ENCODE data around the gene RNF207. TPM values are rescaled to one million over a fixed set of nuclear protein-coding genes. Genes with fewer than 3 reads are reported as not detected.

Gene RNF207
- polyA plus RNA-seq, 5 donors: 9.5 to 17.1 (median 14.9) TPM

DNA sequence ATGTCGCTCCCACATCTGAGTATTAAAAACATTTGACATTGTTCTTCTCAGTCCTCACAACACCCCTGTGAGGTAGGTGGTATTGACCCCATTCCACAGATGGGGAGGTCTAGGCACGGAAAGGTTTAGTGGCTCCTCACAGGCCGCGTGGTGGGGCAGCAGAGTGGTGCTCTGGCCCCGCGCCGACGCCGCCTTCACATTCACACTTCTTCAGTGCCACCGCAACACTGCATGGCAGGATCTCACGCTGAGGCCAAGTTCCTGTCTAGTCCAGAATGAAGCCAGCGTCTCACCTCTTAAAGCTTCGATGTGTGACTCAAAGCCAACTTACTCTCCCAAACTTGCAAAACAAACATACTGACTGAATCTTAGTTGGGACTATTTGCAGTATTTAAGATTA lies 17.7 kb downstream of the RNF207 start:
- DNase-seq: no peak

DNA sequence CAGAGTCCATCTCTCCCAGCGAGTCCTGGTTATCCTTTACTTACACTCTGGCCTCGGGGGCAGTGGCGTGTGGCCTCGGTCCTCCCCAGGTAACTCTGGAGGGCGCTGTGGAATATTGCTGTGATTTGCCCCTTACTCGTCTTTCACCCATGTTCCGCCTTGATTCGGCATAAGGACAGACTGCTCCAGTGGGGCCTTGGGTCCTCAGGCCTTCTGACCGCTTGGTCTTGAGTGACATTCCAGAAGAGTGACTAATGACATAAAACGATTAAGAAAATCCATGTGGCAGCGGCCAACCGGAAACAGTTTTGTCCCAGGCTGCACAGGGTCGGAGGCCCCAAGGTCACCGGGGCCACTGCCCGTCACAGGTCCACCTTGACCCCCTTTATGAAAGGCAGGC lies 18.8 kb downstream of the RNF207 start:
- no peak for DNase-seq

DNA sequence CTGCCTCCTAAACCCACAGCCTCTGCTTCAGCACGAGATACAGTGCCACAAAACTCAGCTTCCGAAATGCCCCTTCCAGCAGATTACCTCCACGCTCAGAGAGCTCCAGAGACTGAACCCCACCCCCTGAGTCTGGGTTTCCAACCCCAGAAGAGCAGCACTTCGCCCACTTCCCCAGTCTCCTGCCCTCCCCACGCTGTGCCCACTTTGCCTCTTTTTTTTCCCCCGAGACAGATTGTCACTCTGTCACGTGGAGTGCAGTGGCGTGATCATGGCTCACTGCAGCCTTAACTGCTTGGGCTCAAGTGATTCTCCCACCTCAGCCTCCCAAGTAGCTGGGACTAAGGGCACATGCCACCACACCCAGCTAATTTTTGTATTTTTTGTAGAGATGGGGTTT lies 19.7 kb downstream of the RNF207 start:
- DNase-seq: no peak

DNA sequence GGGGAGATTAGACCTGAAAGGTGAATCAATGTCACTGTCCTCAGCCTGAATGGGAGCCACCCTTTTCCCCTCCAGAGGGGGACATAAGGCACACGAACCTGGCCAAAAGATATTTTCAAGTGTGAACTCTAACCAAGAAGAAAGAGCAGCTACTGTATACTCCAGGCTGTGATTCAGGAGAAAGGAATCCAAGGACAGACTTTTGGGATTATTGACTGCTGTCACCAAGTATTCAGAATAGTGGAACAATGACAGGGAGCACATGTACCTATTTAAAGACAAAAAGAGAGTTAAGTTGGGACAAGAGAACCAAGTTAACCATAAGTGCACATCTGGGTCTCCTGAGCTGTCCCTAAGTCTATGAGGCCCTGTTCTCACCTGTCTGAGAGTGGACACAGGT lies 27.5 kb downstream of the RNF207 start:
- no peak for DNase-seq

DNA sequence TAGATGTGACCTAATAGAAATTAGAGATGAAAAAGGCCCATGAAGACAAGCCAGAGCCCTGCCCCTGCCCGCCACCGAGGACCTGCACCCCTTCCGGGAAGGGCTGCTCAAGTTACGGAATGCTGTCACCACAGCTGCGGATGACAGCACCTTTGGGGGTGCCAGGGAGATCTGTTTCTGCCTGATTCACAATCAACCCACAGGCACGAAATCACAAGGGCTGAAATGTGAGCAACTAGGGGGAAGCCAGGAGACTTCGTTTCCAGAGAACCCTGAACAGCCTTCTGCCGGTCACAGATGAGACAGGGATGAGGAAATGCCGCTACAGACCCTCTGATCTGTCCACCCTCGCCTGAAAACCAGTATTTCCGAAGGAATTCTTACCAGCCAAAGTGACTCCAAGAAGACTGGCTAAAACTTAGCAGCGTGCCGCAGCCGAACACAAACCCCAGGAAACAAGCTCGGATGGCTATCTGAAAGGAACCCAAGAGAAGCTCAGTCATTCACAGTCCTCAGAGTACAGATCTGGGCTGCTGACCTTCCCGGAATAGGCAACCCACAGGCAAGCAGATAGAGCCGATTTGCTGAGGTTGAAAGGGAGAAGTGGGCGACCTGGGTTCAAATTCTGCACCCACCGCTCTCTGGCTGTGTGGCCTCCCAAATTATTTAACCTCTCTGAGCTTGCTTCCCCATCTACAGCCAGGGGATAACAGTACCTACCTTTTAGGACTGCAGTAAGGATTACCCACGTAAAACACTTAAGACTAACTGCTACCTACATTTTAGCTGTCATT lies 28.8 kb downstream of the RNF207 start:
- no peak for DNase-seq

DNA sequence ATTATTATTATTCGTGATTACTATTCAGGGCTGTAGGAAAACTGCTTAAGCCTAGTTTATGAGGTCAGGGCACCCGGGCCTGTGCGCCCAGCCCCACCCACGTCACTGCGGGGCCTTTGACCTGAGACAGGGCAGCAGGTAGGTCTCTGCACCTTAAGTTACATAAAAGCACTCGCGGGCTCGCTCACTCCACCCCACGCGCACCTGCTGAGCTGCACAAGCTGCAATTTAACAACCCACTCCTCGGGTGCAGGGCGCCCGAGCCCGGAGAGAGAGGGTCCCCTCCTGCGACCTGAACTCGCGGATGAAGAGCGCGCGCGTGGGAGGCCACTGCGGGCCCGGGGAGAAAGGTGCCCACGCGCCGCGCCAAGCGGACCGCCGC lies 29.4 kb downstream of the RNF207 start:
- DNase-seq: no peak

DNA sequence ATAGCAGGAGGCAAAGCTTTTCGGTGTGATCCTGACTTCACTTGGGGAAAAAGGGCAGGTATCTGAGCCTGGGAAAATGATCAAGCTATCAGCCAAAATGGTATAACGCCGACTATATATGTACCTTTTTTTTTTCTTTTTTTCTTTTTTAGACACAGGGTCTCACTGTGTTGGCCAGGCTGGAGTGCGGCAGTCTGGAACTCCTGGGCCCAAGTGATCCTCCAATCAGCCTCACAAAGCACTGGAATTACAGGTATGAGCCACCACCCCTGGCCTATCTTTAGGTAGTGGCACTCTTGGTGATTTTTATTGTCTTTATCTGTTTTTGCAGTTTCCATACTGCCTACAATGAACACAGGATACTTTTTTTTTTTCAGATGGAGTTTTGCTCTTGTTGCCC lies 31.2 kb downstream of the RNF207 start:
- no peak for DNase-seq

DNA sequence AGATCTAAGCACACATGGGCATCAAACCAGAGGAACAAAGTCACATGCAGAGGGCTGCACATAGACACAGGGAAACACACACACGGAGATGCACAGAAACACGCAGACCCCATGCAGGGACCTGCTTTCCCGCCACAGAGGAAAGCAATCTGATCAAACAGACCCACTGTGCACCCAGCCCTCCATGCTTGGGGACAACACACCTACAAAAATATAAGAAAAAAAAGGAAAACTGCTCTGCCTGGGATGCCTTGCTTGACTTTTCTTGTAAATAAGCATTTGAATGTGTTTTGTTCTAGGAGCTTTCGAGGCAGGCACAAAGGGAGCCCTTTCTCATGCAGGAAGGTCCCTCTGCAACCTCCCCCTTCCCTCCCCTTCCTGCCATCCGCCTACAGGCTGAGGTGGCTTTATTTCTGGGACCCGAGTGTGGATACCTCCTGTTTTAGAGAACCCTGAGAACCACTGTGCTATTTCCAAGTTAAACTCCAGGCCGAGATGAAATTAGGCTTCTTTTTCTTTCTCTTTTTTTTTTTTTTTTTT lies 33.4 kb downstream of the RNF207 start:
- no peak for DNase-seq

DNA sequence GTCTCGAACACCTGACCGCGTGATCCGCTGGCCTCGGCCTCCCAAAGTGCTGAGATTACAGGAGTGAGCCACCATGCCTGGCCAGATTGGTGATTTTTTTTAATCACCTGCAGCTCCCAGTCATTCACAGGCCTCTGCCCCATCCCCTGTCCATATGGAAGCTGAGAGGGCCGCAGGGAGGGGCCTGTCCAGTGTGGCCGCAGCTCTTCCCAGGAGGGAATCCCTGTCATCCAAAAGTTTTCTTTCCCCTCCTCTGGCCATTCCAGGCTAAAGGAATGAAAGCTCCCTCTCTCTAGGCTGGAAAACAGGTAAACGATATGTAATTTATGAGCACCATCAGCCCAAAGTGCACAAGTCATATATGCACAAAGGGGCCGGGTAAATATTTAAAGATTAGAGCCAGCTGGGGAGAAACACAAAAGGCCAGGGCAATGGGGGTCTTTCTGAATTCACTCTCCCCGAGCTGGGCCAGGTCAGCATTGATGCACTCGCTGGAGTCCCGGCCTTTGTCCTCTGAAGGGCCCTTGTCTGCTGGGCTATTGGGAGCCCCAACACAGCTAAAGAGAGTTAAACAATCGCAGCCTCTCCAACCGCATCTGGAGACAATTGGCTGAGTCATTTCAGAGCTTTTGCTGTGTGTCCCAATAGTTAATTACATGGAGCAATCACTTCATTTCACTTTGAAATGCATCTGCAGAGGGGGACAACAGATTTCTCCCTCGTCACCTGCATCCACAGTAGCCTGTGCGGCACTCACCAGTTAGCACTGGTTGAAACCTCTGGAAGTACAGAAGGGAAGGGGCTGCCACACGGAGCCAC lies 34.2 kb downstream of the RNF207 start:
- no peak for DNase-seq

DNA sequence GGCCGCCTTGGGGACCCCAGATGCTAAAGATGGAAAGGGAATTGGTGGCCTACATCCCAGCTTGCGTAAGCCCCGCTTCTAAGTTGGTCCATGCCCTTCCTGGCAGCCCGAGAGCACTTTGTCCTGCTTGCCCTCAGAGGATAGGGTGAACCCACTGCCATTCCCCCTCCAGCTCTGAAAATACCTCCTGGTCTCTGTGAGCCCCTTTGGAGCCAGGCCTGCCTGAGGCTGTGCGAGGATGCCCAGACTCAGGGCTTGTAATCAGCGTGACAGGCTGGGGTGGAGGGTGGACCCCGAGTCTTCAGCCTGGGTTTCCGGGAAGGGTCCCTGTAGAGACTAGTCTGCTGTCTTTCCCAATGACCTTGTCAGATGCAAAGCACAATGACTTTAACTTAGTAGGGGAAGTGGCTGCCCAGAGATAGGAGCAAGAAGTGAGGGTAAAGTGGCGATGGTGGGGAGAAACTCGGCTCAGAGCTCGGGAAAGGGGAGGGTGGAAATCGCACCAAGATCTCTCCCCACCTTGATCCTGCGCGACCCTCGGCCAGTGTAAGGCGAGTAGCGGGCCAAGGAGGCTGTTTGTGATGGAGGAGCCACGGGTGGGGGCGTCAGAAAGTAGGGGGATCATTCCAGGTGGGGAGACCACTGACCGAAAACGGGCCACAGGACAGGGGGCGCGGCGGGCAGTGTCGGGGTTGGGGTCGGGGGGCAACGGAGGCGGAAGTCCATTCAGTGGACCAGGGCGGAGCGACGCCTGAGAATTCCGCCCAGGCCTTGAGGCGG lies 35.4 kb downstream of the RNF207 start:
- no peak for DNase-seq

DNA sequence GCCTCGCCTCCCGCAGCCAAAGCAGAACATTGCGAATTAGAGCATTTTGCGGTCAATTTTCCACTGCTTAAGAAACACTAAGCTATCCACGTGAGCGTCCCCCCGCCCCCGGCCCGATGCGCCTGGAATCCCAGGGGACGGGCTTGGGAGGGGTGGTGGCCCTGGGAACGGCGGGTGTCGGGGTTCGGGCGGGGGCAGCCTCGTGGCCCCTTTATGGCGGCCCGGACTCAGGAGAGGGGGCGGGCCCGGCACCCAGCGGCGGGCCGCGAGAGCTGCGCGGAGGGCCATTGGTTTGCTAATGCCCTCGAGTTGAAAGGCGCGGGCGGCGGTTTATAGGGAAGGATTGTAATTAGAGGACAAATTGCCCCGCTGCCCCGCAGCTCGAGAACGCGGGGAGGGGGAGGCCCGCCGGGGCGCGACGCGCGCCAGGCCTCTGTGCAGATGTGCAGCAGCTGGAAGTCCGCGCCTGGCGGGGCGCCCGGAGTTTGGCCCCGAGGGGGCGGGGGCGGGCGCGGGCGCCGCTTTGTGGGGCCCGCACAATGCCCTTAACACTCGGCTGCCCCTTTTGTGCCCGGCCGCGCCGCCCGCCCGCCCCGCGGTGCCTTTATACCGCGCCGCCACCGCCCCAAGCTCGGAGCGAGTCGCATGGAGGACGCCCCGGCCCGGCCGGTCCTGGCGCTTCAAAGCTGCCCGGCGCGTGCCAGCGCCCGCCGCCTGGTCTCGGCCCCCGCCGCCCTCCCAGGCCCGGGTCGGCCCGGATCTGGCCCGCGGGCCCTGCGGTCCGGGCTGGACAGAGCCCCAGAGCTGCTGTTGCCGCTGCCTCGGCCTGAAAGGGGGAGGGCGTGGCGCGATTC lies 36.2 kb downstream of the RNF207 start:
- DNase-seq: no peak

DNA sequence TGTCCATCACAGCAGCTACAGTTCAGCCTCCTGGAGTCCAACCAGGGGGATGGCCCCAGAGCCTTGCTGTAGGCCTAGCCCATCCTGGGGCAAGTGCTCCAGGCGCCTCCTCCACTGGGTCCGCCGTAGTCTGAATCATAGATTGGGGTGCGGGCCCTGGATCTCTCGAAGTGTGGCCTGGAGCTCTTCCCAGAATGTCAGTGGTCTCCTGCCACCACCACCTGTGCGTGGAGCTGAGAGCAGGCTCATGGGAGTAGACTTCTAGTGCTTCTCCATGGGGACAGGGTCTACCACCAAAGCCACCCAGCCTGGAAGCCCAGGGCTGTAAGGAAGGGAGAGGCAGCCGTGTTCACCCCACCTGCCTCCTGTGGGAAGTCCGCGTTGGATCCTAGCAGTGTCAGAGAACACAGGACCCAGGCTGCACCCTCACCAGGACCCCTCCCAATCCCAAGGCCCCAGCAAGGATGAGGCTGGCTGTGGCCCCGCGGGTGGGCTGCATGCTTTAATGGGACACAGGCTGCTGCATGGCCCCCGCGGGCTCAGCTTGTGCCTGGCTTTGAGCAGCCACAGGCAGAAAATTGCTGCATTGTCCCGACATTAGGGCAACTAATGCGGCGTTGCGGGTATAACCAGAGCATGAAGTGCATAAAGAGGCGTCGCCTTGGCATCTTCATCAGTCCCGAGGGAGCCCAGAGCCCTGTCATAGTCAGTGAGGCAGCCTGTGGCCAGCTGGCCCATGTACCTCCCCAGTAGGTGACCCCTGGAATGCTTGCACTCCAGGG lies 37.3 kb downstream of the RNF207 start:
- DNase-seq: no peak

DNA sequence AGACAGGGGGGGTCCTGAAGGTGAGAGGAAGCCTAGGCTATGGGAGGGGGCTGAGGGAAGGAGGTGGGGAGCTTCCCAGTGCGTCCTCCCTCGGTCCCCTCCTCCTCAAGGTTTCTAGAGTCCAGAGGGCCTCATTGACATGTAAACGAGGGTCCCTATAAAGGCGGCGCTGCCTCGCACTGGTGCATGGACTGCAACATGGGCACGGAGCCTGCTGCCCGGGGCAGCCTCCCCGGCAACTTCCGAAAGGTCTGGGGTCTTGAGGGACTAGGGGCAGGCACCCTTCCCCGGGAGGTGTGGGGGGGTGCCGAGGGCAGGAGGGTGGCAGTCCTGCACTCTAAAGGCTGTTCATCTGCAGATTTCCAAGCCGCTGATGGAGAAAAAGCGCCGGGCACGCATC lies 38.1 kb downstream of the RNF207 start, which contains the start of gene HES3:
HES3 (plus strand) TSS at position 187 of the 400 bp plus-strand sequence; CDS start at position 374, 187 bp downstream.
- DNase-seq: no peak

DNA sequence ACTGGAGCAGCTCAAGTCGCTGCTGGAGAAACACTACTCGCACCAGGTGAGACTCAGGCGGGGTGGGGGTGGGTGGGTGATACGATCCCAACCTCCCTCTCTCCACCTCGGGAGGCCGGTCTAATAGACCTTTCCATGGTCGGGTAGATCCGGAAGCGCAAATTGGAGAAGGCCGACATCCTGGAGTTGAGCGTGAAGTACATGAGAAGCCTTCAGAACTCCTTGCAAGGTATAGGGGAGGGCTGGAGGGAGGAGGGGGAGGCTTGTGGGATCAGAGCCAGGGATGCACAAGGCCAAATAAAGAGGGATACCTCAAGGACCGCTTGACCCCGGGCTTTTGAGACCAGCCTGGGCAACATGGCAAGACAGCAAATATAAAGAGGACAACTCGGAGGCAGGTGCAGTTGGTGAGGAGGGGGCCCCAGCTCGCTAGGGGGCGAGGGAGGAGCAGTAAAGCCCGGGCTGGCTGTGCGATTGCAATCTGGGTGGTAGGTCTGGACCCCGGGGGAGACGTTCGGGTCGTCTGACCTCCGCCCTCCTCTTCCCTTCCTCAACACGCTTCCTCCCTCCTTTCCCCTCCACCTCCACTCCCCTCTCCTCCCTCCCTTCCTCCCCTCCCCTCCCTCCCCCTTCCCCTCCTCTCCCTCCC lies 38.6 kb downstream of the RNF207 start:
- DNase-seq: no peak

DNA sequence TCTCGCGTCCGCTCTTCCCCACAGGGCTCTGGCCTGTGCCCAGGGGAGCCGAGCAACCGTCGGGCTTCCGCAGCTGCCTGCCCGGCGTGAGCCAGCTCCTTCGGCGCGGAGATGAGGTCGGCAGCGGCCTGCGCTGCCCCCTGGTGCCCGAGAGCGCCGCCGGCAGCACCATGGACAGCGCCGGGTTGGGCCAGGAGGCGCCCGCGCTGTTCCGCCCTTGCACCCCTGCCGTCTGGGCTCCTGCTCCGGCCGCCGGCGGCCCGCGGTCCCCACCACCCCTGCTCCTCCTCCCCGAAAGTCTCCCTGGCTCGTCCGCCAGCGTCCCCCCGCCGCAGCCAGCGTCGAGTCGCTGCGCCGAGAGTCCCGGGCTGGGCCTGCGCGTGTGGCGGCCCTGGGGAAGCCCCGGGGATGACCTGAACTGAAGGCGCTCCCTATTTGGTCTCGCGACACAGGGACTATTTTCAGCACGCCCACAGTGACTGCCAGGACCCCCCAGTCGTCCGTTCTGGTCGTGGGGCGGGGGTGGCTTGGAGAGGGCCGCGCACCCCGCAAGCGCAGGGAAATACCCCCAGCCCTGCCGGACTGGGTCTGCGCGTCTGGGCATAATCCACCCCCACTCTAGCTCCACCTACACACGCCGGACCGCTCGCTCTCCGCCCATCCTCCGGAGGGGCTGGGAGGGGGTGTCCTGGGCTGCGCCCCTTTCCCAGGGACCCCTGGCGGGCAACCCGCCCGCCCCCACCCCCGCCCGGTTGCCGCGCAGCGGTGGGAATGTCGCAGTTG lies 39.4 kb downstream of the RNF207 start:
- DNase-seq: peak; percentile 79 to 80

DNA sequence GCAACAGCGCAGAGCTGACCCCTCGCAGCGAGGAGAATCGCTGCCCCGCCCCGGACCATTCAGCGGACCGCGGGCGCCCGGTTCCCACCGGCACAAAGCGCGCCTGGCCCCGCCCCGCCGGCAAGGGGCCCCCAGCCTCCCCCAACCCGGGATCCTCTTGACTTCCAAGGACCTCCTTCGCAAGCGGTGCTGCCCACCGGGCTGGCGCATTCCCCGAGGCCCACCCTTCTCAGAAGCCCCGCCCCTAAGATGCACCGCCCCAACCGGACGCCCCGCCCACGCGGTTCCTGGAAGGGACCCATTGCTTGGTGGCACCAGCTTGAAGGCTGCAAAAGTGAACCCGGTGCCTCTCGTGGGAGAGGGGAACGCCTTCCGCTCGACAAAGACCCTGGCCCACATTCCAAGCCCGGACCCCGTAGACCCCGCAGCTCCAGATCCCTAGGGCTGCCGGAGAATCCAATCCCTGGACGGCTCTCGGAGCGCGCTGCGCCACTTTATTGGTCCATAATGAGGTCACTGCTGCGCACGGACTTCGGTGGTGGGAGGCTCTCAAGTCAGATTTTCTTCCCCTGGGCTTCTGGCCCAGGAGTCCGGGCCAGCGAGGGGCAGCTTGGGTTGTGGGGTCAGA lies 40.1 kb downstream of the RNF207 start:
- no peak for DNase-seq

DNA sequence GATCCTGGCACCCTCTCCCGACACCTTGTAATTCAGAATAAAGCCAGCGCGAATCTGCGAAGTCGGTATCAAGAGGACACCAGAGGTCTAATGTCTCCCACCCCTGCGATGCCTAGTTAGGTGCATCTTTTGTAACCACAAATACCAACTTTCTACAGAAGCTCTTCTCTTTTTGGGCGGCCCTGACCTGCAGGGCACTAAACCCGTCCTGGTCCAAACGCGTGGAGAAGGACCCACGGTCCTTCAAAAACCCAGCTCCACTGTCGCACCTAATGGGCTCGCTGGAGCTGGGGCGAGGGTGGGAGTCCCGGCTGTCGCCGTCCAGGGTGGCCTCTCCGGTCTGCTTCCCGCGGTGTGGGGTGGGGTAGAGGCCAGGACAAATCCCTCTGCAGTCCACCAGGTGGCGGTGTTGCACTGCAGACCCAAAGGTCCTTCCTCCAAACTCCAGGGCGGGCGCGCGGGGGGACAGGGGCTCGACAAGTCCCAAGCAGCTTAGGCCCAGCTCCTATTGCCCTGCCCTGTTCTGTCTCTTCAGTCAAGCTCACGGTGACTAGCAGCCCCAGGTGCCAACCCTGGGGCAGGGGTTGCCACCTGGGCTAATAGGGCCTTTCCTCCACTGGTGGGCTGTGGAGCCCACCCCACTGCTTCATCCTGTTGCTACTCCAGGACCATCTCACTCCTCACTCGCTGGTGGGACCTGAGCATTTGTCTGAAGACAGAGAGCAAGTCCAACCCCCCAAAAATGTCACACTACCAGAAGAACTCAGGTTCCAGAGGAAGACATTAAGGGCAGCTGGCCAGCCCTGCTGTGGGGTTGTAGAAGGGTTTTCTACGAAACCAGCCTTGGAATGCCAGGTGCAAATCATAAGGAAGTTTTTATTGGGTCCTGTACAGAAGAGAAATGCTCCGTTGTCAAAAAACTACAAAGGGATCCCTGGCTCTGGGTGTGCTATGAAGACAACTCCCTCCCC lies 40.9 kb downstream of the RNF207 start:
- DNase-seq: peak; percentile 75

Measured in right lung (tissue), 5 donors.